SK-N-SH (cell line): ENCODE data around the gene TBC1D16. TPM values are rescaled to one million over a fixed set of nuclear protein-coding genes. Genes with fewer than 3 reads are reported as not detected.

Experiments used
- CTCF ChIA-PET: fragments of 300-600, 350-600 bp; formaldehyde crosslinking; extraction: SDS; loops from one replicate; lab custom pipeline; 2021; lab: Yijun Ruan, JAX
- POLR2A ChIA-PET: fragments of 350-600 bp; sonication (Branson Sonifier 250); formaldehyde crosslinking; extraction: SDS; loops from one replicate; lab custom pipeline; 2020; ENCODE audit warnings: antibody characterized with exemption, inconsistent platforms; lab: Yijun Ruan, JAX
- DNase-seq: peaks from one replicate; pipeline ENCODE4 v3.0.0; 2012
- H2AFZ ChIP-seq: fragments of 200-600 bp; sonication (generic); 2 replicates; pipeline ENCODE4 v1.8.1; 2016; ENCODE audit warnings: antibody characterized with exemption, mild to moderate bottlenecking, low read depth
- H3F3A ChIP-seq: fragments of 200-600 bp; sonication (generic); replicated peaks from 2 replicates; pipeline ENCODE3; 2016; ENCODE audit warnings: antibody characterized with exemption, mild to moderate bottlenecking; ENCODE audit not compliant: insufficient read depth
- H3K27ac ChIP-seq, 2 experiments: fragments of 200-500 bp in 1 of 2; fragments of 200-600 bp in 1 of 2; sonication (Bioruptor generic) in 1 of 2; sonication (generic), shearing (Covaris generic) in 1 of 2; 2 replicates each; pipeline versions ENCODE4 v1.5.1 to v1.6.1; 2014 to 2016; ENCODE audit warnings: low read depth in 2 of 2, inconsistent platforms in 1 of 2, low read length in 1 of 2, mild to moderate bottlenecking in 1 of 2, mixed read lengths in 1 of 2
- H3K27me3 ChIP-seq: fragments of 200-600 bp; sonication (generic), shearing (Covaris generic); 2 replicates; pipeline ENCODE4 v1.6.1; 2016; ENCODE audit warnings: mixed run types; ENCODE audit not compliant: insufficient read depth
- H3K36me3 ChIP-seq, 2 experiments: fragments of 200-500 bp in 1 of 2; fragments of 200-600 bp in 1 of 2; sonication (Bioruptor generic) in 1 of 2; sonication (generic) in 1 of 2; replicated peaks in 1 of 2; 2 replicates each; pipeline versions ENCODE3 to v1.5.1; 2014 to 2016; ENCODE audit warnings: low read length in 1 of 2, mild to moderate bottlenecking in 1 of 2; ENCODE audit not compliant: insufficient read depth in 2 of 2, control insufficient read depth in 1 of 2
- H3K4me1 ChIP-seq, 2 experiments: fragments of 200-500 bp in 1 of 2; fragments of 200-600 bp in 1 of 2; sonication (Bioruptor generic) in 1 of 2; sonication (generic), shearing (Covaris generic) in 1 of 2; 2 replicates each; pipeline versions ENCODE4 v1.5.1 to v1.6.1; 2014 to 2016; ENCODE audit warnings: low read depth in 1 of 2, low read length in 1 of 2, mixed run types in 1 of 2; ENCODE audit not compliant: insufficient read depth in 2 of 2, control insufficient read depth in 1 of 2
- H3K4me2 ChIP-seq: fragments of 200-600 bp; sonication (generic), shearing (Covaris generic); 2 replicates; pipeline ENCODE4 v1.6.1; 2017; ENCODE audit warnings: mixed run types
- H3K4me3 ChIP-seq, 2 experiments: fragments of 200-500 bp in 1 of 2; fragments of 200-600 bp in 1 of 2; sonication (Bioruptor generic) in 1 of 2; sonication (generic), shearing (Covaris generic) in 1 of 2; 2 replicates each; pipeline versions ENCODE4 v1.5.1 to v1.8.1; 2014 to 2016; ENCODE audit warnings: low read depth in 2 of 2, inconsistent platforms in 1 of 2, low read length in 1 of 2, mild to moderate bottlenecking in 1 of 2, mixed read lengths in 1 of 2, moderate library complexity in 1 of 2
- H3K79me2 ChIP-seq: fragments of 200-600 bp; sonication (generic); 2 replicates; pipeline ENCODE4 v1.8.1; 2017; ENCODE audit warnings: mild to moderate bottlenecking; ENCODE audit not compliant: insufficient read depth
- H3K9ac ChIP-seq: fragments of 200-600 bp; sonication (generic); 2 replicates; pipeline ENCODE4 v1.6.1; 2017; ENCODE audit warnings: mixed run types
- H3K9me2 ChIP-seq: fragments of 200-600 bp; sonication (generic); 2 replicates; pipeline ENCODE4 v1.6.1; 2017; ENCODE audit warnings: mixed run types
- H3K9me3 ChIP-seq: fragments of 200-600 bp; sonication (generic); 2 replicates; pipeline ENCODE4 v1.6.1; 2017; ENCODE audit warnings: mixed run types, mild to moderate bottlenecking, moderate library complexity
- H4K20me1 ChIP-seq: fragments of 200-600 bp; sonication (generic); 2 replicates; pipeline ENCODE4 v1.6.1; 2017; ENCODE audit warnings: mild to moderate bottlenecking, mixed run types; ENCODE audit not compliant: insufficient read depth
- CTCF ChIP-seq: fragments of 200-600 bp; sonication (generic); IDR thresholded peaks from 2 replicates; pipeline ENCODE4 v1.6.1; 2017; ENCODE audit warnings: antibody characterized with exemption, mild to moderate bottlenecking, moderate library complexity
- GATA2 ChIP-seq: sonication (generic); formaldehyde crosslinking; IDR thresholded peaks from 2 replicates; pipeline ENCODE4 v1.5.0; 2020; ENCODE audit warnings: mild to moderate bottlenecking, missing genetic modification reagents
- IRF3 ChIP-seq: fragments of 150-350 bp; IDR thresholded peaks from 2 replicates; pipeline ENCODE4 v1.6.1; 2016; ENCODE audit warnings: mild to moderate bottlenecking, low read depth, low read length
- JUND ChIP-seq: IDR thresholded peaks from 2 replicates; pipeline ENCODE4 v1.4.0; 2012
- MAX ChIP-seq: IDR thresholded peaks from 2 replicates; pipeline ENCODE4 v1.4.0; 2012; ENCODE audit warnings: low read depth
- POLR2AphosphoS5 ChIP-seq: IDR thresholded peaks from 2 replicates; pipeline ENCODE4 v1.6.1; 2012; ENCODE audit warnings: low read depth, low read length
- RCOR1 ChIP-seq: fragments of 150-350 bp; IDR thresholded peaks from 2 replicates; pipeline ENCODE4 v1.6.1; 2017; ENCODE audit warnings: antibody characterized with exemption, low read length
- REST ChIP-seq: IDR thresholded peaks from 2 replicates; pipeline ENCODE4 v1.6.1; 2012; ENCODE audit warnings: mild to moderate bottlenecking, low read depth, low read length, moderate library complexity
- SMC3 ChIP-seq: IDR thresholded peaks from 2 replicates; pipeline ENCODE4 v1.6.1; 2012; ENCODE audit warnings: low read depth, low read length, improper control_type of control experiment
- TEAD4 ChIP-seq: IDR thresholded peaks from 2 replicates; pipeline ENCODE4 v1.4.0; 2012; ENCODE audit warnings: mild to moderate bottlenecking, borderline replicate concordance; ENCODE audit not compliant: insufficient read depth
- WGBS: methylation state at CpG from one replicate; pipeline ENCODE4 v1.1.6; 2017; ENCODE audit warnings: low lambda C conversion rate; 5-methylcytosine and 5-hydroxymethylcytosine counted together
- polyA plus RNA-seq, 3 experiments: library from polyadenylated mRNA; depleted of rRNA; stranded (reverse); fragments of >200 nt; gene quantifications; 2 replicates each; pipeline ENCODE4 v1.2.3, GENCODE V29; 2012

Gene TBC1D16
- polyA plus RNA-seq, 1 of the 3 experiments (the other 2 are of a cell fraction): 14.5 TPM

- Histone ChIP-seq H3K4me3 (no peak overlapping the region), H3K9ac (no peak overlapping the region), H3F3A (no peaks in the 10 kb centered on the region), H2AFZ (no peak overlapping the region)
- WGBS: 89% methylated on average over 6 of the region's 6 CpGs
- DNase-seq: no peak
- CTCF ChIA-PET: interaction anchor here (0.7 to 4.7 kb wide), 3 partner anchors 21 to 334 kb away, joined by 3 to 36 read pairs (median 19); partner anchors contain the start of genes ENDOV and GAA
- TF ChIP-seq CTCF (no peak), MAX (no peak), SMC3 (no peak), IRF3 (no peak), TEAD4 (no peak), RCOR1 (no peak), POLR2AphosphoS5 (no peak), GATA2 (no peak), REST (no peak), JUND (no peak)
- TF ChIP-seq, all 33 proteins: peak for 0
- Histone ChIP-seq H3K9me3 (no peaks in the 10 kb centered on the region), H3K36me3 (no peaks in the 10 kb centered on the region), H3K27me3 (no peaks in the 10 kb centered on the region), H3K4me2 (no peak overlapping the region), H4K20me1 (no peaks in the 10 kb centered on the region), H3K4me1 (peaks cover 0 to 6% of the 10 kb centered on the region in 2 experiments; a peak in 1 of 4 replicates), H3K79me2 (no peaks in the 10 kb centered on the region), H3K27ac (no peak overlapping the region), H3K9me2 (no peaks in the 10 kb centered on the region)
- POLR2A ChIA-PET: no interaction called here
These were observed 44.4 kb upstream of the TBC1D16 start for GRCh38 chr17:80080081-80080480.
